Esophagus muscularis mucosa (tissue), 4 donors: Measurements from ENCODE around the gene ENTPD6. TPM values are rescaled to one million over a fixed set of nuclear protein-coding genes. Genes with fewer than 3 reads are reported as not detected.

Experiments
- DNase-seq: peaks from one replicate; pipeline ENCODE4 v3.0.0-alpha.2; 2017; ENCODE audit errors: extremely low spot score
- H3K27ac ChIP-seq, 4 donors: fragments of 200-600 bp; sonication (generic); replicated peaks in 1 of 4; 1 replicate in 3 of 4; 2 replicates in 1 of 4; pipeline ENCODE4 v1.5.1; 2016 to 2019; ENCODE audit warnings: mild to moderate bottlenecking in 1 of 4
- H3K27me3 ChIP-seq, 4 donors: fragments of 200-600 bp; sonication (generic); one replicate each; pipeline versions ENCODE4 v1.5.1 to v1.6.0; 2016 to 2019
- H3K36me3 ChIP-seq, 4 donors: fragments of 200-600 bp; sonication (generic); one replicate each; pipeline ENCODE4 v1.5.1; 2016 to 2019
- H3K4me1 ChIP-seq, 4 donors: fragments of 200-600 bp; sonication (generic); one replicate each; pipeline ENCODE4 v1.5.1; 2016 to 2019
- H3K4me3 ChIP-seq, 4 donors: fragments of 200-600 bp; sonication (generic); 1 replicate in 2 of 4; 2 replicates in 2 of 4; pipeline ENCODE4 v1.5.1; 2016 to 2019; ENCODE audit warnings: mild to moderate bottlenecking in 4 of 4, moderate library complexity in 1 of 4
- H3K9me3 ChIP-seq, 4 donors: fragments of 200-600 bp; sonication (generic); 1 replicate in 3 of 4; 2 replicates in 1 of 4; pipeline ENCODE4 v1.5.1; 2016 to 2019
- CTCF ChIP-seq, 3 experiments: fragments of 200-600 bp in 2 of 3; fragments of 450-650 bp in 1 of 3; sonication (generic) in 2 of 3; IDR thresholded peaks; one replicate each; pipeline ENCODE4 v1.5.1; 2017 to 2019; ENCODE audit warnings: antibody characterized with exemption in 3 of 3, mild to moderate bottlenecking in 2 of 3, moderate library complexity in 1 of 3
- EP300 ChIP-seq: sonication (generic); formaldehyde crosslinking; IDR thresholded peaks from one replicate; pipeline ENCODE4 v1.6.1; 2017; ENCODE audit warnings: antibody characterized with exemption
- POLR2A ChIP-seq: fragments of 450-650 bp; IDR thresholded peaks from one replicate; pipeline ENCODE4 v1.6.1; 2017; ENCODE audit warnings: antibody characterized with exemption, moderate library complexity, mild to moderate bottlenecking, low read depth
- POLR2AphosphoS5 ChIP-seq, 2 donors: sonication (generic); formaldehyde crosslinking; IDR thresholded peaks; one replicate each; pipeline ENCODE4 v1.6.1; 2017; ENCODE audit warnings: antibody characterized with exemption in 2 of 2
- WGBS: methylation state at CpG from one replicate; pipeline ENCODE4 v1.1.5; 2018; 5-methylcytosine and 5-hydroxymethylcytosine counted together
- intact Hi-C: fragments of 100-400 bp; cut with DNase I; formaldehyde crosslinking; loops from one replicate; pipeline ENCODE4 v1.15.1; 2023
- total RNA-seq, 4 donors: library from RNA; depleted of rRNA; stranded (reverse); fragments of >200 nt; gene quantifications; one replicate each; pipeline versions ENCODE4 v1.1.0 to v1.2.1, GENCODE V29; 2016

The ENTPD6 gene
- total RNA-seq, 4 donors from 2014 or later = 39.0 to 44.1 (median 43.5) TPM

GRCh38 chr20:25187635-25188034 is 7.9 kb upstream of the ENTPD6 start:
- no peak overlapping the region for H3K4me3 ChIP-seq
- H3K27ac ChIP-seq = no peak overlapping the region
- no peaks in the 10 kb centered on the region for H3K36me3 ChIP-seq
- DNase-seq = no peak
- 81% methylated on average over 7 of the region's 7 CpGs for WGBS
- peaks cover 0 to 8% (median 2%) of the 10 kb centered on the region in 4 donors for H3K9me3 ChIP-seq
- H3K27me3 ChIP-seq = peaks cover 0 to 8% (median 0%) of the 10 kb centered on the region in 4 donors
- intact Hi-C loops = no loop called here
- H3K4me1 ChIP-seq = peaks cover 0 to 4% (median 2%) of the 10 kb centered on the region in 4 donors
- TF ChIP-seq POLR2A (no peak), CTCF (IDR thresholded peaks at IDR 0.05) (no peak), POLR2AphosphoS5 (IDR thresholded peaks at IDR 0.05) (no peak), EP300 (no peak)

GRCh38 chr20:25188218-25188617 is 7.3 kb upstream of the ENTPD6 start:
- Histone ChIP-seq H3K27me3 (peaks cover 0 to 8% (median 0%) of the 10 kb centered on the region in 4 donors), H3K4me1 (peaks cover 0 to 4% (median 2%) of the 10 kb centered on the region in 4 donors), H3K27ac (no peak overlapping the region), H3K9me3 (peaks cover 0 to 2% (median under 1%) of the 10 kb centered on the region in 4 donors), H3K36me3 (no peaks in the 10 kb centered on the region), H3K4me3 (no peak overlapping the region)
- intact Hi-C loops = no loop called here
- no peak for DNase-seq
- TF ChIP-seq CTCF (IDR thresholded peaks at IDR 0.05) = no peak
- no peak for TF ChIP-seq POLR2A
- no peak for TF ChIP-seq EP300
- no peak for TF ChIP-seq POLR2AphosphoS5 (IDR thresholded peaks at IDR 0.05)
- no CpG with 5 or more reads among the region's 1 CpG for WGBS

- Histone ChIP-seq H3K27me3 (peaks cover 0 to 8% (median 0%) of the 10 kb centered on the region in 4 donors), H3K9me3 (no peaks in the 10 kb centered on the region), H3K36me3 (no peaks in the 10 kb centered on the region), H3K27ac (no peak overlapping the region), H3K4me3 (no peak overlapping the region), H3K4me1 (peaks cover 9 to 13% (median 10%) of the 10 kb centered on the region in 4 donors)
- whole genome bisulfite sequencing = 50% methylated on average over 1 of the region's 1 CpG
- DNase-seq = no peak
- intact Hi-C loops = no loop called here
- no peak for TF ChIP-seq POLR2A
- TF ChIP-seq CTCF (IDR thresholded peaks at IDR 0.05) = no peak
- TF ChIP-seq EP300 = no peak
- no peak for TF ChIP-seq POLR2AphosphoS5 (IDR thresholded peaks at IDR 0.05)
Observed at GRCh38 chr20:25191051-25191450, 4.5 kb upstream of the ENTPD6 start.

GRCh38 chr20:25191689-25192088 is 3.8 kb upstream of the ENTPD6 start:
- intact Hi-C loops = no loop called here
- 67% methylated on average over 1 of the region's 2 CpGs for WGBS

More at GRCh38 chr20:25191689-25192088, 3.8 kb upstream of the ENTPD6 start:
- H3K4me3 ChIP-seq = no peak overlapping the region
- no peak for DNase-seq
- H3K27ac ChIP-seq = no peak overlapping the region
- no peak for TF ChIP-seq POLR2AphosphoS5 (IDR thresholded peaks at IDR 0.05)
- TF ChIP-seq EP300 = no peak
- TF ChIP-seq CTCF (IDR thresholded peaks at IDR 0.05) = no peak
- no peak for TF ChIP-seq POLR2A
- peaks cover 0 to 8% (median 0%) of the 10 kb centered on the region in 4 donors for H3K27me3 ChIP-seq
- H3K4me1 ChIP-seq = peaks cover 14 to 19% (median 16%) of the 10 kb centered on the region in 4 donors
- H3K36me3 ChIP-seq = no peaks in the 10 kb centered on the region
- no peaks in the 10 kb centered on the region for H3K9me3 ChIP-seq
